H54 (cell line): Measurements from ENCODE around the gene FYCO1.

Experiments used
- DNase-seq: peaks from one replicate; pipeline ENCODE4 v3.0.0; 2011; ENCODE audit warnings: low spot score, mixed read lengths; ENCODE audit not compliant: insufficient read length
- FAIRE-seq: peaks from 3 replicates; lab custom pipeline; 2011; peaks lifted over from hg19 to GRCh38; lab: Jason Lieb, UNC
- POLR2A ChIP-seq: IDR thresholded peaks from 2 replicates; pipeline ENCODE4 v1.6.1; 2011; ENCODE audit warnings: low read depth, mild to moderate bottlenecking, low read length

The FYCO1 gene

DNA sequence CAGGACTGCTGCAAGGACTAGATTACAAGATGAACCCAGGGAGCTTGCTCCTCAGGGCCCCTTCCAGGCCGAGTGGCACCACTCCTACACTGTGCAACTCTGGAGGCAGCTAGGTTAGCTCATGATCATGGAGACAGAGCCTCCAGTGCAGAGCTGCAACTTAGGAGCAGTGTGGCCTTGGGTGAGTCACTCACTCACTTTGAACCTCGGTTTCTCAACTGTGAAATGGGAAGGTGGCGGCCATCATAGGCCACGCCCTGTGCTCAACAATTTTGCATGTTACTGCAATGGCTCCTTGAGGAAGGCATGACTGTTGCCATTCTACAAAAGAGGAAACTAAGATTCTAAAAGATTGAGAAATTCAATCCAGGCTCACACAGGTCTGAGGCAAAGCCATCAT, 63.5 kb downstream of the FYCO1 start:
- DNase-seq (no peak), FAIRE-seq (no peak)
- TF ChIP-seq POLR2A, result no peak

DNA sequence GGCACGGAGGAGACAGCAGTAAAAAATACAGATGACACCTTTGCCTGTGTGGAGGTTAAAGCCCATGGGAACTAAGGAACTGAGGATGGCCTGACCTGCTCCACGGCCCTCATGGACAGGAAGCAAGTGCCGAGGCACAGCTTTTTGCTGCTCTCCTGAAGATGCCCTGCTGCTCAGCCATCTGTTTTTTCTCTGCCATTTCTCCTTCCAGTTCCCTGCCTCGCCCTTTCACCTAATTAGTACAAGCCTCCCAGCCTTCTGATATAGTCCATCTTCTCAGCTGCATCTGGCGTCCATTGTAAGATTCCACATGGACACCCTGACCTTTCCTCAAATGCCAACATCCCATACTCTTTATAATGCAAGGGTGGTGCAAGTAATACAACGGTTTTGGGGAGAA, 64.1 kb downstream of the FYCO1 start:
- FAIRE-seq, result no peak
- DNase-seq, result no peak
- no peak for TF ChIP-seq POLR2A

DNA sequence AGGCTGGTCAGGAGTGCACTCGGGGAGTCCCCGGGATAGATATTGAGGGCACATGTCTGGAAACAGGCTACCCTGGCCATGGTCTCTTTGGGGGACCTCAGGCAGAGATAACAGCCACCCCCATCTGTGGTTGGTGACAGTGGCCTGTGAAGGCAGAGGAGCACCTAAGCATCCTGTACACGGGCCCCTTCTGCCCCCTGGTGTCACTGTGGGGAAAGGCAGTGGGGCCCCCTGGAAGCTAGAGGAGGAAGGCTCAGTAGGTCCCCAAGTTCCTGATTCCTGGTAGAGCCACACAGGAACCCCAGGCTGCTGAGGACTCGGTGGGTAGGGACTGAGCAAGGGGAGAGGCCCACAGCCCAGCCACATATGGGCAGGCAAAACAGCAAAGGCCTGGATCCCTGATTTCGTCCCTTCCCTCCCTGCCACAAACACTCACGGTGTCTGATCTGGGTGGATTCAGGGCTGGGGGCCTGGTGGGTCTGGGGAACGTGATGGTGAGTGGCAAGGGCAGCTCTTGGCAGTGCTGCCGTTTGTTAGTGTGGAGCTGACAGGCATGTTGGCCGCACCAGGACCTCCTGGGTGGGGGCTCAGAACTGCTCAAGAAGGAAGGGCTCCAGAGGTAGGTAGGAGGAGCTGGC, 66.5 kb downstream of the FYCO1 start:
- no peak for TF ChIP-seq POLR2A
- DNase-seq (peak; percentile 65), FAIRE-seq (no peak)

DNA sequence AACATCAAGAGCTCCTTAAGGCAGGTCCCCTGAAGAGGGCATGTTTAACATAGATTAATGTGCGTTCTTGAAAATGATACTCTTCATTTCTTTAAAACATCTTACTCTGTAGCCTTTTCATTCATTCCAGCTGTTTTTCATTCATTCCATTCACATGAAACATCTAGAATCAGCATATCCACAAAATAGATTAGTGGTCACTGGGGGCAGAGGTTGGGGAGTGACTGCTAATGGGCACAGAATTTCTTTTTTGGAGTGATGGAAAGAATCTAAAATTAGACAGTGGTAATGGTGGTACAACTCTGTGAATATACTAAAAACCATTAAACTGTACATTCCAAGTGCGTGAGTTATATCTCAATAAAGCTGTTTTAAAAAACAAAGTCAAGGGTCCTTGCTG, 67.7 kb downstream of the FYCO1 start:
- DNase-seq (no peak), FAIRE-seq (no peak)
- TF ChIP-seq POLR2A, result no peak

DNA sequence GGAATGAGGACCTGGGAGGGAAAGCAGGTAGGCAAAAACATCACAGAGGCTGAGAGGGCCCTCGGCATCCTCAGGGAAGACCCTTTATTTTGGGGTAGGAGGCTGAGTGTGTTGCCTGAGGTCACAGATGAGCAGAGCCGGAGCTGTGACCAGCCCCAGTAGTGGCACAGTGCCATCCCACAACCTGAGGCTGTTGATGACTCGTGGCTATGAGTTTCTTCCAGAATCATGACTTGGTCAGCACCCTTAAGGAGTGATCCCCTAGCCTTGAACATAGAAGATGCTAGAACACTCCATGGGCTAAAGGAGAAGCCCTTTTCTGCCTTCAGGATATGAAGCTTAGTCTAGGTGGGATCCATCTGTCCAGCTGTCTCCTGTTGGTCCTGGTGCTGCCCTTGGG, 71.9 kb downstream of the FYCO1 start:
- peak; percentile 44 for DNase-seq
- no peak for FAIRE-seq
- no peak for TF ChIP-seq POLR2A

DNA sequence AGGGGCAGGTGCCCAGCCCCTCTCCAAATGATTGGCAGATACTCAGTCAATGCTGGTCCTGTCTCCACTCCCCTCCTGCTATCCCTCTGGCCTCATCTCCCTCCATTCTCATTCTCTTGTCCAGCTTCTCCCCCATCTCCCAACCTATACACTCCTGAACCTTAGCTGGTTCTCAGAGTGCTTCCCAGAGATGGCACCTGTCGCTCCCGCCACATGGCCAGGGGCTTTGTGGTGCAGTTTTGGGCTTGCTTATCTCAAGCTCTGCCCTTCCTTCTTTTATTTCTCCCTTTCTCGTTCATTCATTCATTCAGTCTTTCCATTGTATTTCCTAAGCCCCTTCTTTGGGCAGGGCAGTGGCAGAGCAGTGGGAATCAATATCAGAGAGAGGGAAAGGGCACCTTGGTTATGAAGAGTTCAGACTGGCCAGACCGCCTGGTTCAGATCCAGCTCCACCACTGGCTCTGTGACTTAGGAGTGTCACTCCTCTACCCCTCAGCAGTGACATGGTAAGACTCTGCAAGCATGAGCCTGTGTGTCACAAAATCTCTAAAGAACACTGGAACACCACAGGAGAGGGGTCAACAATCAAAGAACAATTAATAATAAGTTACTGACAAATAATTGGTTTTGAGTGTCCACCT, 72.6 kb downstream of the FYCO1 start:
- no peak for TF ChIP-seq POLR2A
- FAIRE-seq (no peak), DNase-seq (no peak)

DNA sequence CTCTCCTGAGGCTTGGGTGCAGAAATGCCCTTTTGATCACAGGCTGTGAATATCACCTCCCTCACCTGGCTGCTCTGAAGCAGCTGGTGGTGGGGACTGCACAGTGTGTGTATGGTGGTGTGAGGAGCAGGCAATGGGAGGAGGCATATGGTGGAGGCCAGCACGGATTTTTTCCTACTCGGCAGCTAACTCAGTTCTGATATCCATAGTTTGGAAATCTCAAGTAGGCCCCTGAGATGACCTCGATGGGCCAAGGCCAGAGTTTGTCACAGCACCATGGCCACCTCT, 73.6 kb downstream of the FYCO1 start:
- TF ChIP-seq POLR2A, result no peak
- DNase-seq (no peak), FAIRE-seq (no peak)

DNA sequence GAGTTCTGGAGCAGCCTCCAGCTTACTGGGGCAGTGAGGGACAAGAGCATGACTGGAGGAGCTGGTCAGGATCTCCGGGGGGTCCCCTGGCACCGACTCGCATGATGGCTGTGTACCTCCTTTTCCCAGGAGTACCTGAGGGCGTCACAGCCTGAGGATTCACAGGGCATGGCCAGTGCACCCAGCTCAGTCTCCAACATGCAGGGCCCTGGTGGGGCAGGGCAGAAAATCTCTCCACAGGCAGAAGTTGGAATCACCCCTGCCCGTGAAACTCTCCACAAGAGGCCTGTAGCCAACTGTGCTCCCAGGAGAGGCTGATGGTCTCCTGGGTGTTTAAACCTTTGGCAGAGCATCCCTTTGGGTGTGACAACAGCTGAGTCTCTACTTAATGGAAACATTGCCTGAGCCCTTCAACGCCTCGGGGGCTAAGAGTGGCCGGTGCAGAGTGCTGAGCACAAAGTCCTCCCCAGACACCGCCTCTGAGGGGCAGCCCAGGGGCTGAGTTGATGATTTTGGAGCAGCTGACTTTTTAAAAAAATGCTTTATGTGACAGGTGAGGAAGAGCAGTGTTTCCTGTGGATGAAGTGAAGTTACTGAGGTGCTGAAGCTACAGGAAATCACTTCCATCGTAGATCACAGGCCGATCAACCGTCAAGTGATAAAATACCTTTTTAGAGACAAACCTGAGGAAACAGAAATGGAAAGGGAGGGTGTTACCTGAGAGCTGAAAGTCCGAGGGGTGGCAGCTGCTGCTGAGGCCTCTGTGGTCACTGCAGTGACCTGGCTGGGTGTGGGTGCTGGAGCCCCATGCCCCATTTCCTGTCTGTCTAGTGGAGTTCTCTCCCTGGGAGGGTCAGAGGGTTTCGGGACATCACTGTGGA, 74.2 kb downstream of the FYCO1 start:
- no peak for TF ChIP-seq POLR2A
- FAIRE-seq, result no peak
- no peak for DNase-seq

DNA sequence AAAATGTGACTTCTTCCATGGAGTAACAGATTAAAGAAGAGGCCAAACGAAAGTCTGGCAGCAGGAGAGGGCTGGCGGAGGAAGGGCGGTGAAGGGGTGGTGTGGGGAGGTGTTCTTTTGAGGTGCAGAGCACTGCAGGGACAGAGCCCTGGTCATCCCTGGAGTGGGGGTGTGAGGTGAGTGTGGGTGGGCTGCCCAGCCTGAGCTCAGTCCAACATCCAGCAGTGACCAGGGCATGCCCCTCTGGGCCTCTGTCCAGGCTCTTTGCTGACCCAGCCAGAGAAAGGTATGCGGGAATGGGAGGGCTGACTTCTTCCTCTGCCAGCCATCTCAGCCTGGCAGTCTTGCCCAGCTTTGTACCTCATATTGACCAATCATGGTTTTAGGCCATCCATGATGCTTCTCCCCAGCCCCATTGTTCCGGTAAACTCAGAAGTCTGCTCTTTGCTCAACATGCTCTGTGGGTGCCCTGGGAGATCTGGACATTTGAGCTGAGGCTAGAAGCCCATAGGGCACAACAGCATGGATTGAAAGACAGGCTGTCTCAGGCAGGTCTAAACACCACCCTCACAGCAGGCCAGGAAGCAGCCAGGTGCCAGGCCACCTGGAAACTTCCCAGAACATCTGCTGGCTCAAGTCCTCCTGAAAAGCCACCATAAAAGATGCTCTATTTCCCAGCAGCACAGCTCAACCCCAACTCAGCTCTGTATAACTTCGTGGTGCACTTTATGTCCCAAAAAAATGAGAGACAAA, 78.3 kb downstream of the FYCO1 start:
- no peak for DNase-seq
- TF ChIP-seq POLR2A, result no peak
- FAIRE-seq, result no peak

DNA sequence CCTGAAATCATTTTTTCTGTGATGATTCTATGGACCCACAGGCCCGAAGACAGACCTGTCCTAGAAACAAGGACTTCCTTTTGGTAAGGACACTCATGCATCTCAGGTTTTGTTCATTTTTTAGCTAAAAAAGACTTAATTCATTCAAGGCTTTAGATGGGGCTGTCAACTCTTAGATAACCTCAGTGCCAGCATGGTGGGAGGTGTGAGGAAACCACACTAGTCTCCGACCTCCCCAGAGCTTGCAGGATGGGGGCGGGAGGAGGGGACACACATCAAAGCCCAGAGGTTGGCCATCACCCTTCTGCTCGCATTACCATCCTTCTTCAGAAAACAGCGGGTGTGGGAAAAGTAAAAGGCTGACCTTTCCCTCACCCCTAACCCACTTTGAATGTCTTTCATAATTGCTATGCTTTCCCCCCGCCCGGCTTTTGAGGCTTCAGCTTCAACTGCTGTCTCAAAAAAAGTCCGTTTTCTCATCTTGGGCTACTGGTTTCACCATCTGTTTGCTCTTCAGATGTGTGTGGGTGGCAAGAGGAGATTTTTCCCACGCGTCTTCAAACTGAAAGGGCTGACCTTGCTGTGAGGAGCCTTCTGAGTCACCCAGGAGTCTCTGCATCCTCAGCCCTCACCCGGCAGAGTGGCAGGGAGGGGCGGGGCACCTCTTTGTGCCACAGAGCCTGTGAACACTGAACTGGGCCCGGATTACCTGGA, 79.9 kb downstream of the FYCO1 start:
- FAIRE-seq (peak; percentile 11), DNase-seq (peak; percentile 78)
- no peak for TF ChIP-seq POLR2A

DNA sequence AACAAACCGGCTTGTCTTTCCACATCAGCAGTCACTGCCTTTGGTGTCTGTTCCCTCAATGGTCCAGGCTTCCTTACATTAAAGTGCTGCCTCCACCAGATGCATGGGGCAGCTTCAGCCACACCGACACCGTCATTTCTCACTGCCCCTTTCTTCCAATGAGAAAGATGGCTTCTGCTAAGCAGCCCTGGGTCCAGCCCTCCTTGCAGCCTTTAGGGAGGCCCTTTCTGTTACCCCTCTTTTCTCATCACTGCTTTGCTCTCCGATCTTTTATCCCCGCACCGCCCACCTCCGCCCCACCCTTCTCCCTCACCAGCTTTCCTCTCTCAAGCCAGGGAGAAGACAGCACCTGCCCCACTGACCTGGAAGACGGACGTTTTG, 80.6 kb downstream of the FYCO1 start:
- FAIRE-seq, result no peak
- TF ChIP-seq POLR2A, result no peak
- no peak for DNase-seq

DNA sequence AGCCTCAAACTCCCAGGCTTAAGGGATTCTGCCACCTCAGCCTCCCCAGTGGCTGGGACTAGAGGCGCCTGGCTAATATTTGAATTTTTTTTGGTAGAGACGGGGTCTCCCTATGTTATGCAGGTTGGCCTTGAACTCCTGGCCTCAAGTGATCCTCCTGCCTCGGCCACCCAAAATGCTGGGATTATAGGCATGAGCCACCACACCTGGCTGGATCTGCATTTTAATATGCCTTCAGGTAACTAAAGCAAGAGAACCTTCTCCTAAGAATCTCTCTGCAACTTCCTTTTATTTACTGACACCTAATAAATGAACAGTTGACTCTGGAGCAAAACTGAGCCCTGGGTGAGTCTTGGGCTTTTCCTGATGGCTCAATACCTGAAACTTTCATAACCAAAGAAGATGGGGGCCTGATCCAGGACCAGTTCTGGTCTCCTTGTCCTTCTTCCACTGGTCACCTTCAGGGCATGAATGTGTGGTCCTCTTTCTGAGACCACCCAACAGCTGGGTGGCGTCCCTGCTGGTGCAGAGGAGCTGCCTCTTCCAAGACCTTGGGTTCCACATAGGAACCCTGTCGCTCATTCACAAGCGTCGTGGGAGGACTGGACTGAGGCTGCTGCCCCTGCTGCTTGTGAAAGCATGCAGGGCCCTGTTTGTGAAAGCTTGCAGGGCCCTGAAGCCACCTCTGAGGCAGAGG, 81.1 kb downstream of the FYCO1 start:
- no peak for DNase-seq
- TF ChIP-seq POLR2A, result no peak
- FAIRE-seq, result no peak

DNA sequence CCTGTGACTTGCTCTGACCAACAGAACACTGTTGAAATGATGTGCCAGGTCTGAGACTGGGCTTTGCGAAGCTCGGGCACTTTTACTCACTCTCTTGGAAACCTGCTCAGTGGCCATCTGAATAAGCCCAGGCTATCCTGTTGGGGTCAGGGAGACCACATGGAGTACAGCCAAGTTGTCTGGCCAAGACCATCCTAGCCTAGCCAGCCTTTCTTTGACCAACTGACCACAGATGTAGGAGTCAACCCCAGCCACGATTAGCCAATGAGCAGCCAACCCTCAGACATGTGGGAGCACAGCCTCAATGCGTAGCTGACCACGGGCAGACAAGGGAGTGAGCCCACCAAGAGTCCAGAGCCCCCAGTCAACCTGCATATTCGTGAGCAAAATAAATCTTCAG, 83.2 kb downstream of the FYCO1 start:
- FAIRE-seq (no peak), DNase-seq (no peak)
- TF ChIP-seq POLR2A, result no peak
